GM19099 (cell line): Measurements from ENCODE around the gene HTR3A.

Experiments used
- POLR2A ChIP-seq: IDR thresholded peaks from 3 replicates; pipeline ENCODE4 v1.6.1; 2011; ENCODE audit warnings: low read depth; ENCODE audit not compliant: insufficient read length; ENCODE audit errors: extremely low read depth

HTR3A gene

GRCh38 chr11:113974741-113975470 is at the start of gene HTR3A:
Gene HTR3A, plus strand, starts transcription at chr11:113975108. Its CDS starts 218 bp downstream, at chr11:113975326.
- TF ChIP-seq POLR2A: no peak

- TF ChIP-seq POLR2A: no peak
Observed at GRCh38 chr11:113926273-113927197, 48.4 kb upstream of the HTR3A start.

- TF ChIP-seq POLR2A: no peak
Observed at GRCh38 chr11:113928311-113928710, 46.6 kb upstream of the HTR3A start.

- no peak for TF ChIP-seq POLR2A
Observed at GRCh38 chr11:113932788-113933187, 42.1 kb upstream of the HTR3A start.

- TF ChIP-seq POLR2A: no peak
Observed at GRCh38 chr11:113934761-113935160, 40.1 kb upstream of the HTR3A start.

- no peak for TF ChIP-seq POLR2A
Observed at GRCh38 chr11:113935858-113936257, 39.0 kb upstream of the HTR3A start.

- TF ChIP-seq POLR2A: no peak
Observed at GRCh38 chr11:113937918-113938317, 37.0 kb upstream of the HTR3A start.

GRCh38 chr11:113942256-113942655 is 32.7 kb upstream of the HTR3A start:
- TF ChIP-seq POLR2A: no peak

GRCh38 chr11:113947994-113948393 is 26.9 kb upstream of the HTR3A start:
- no peak for TF ChIP-seq POLR2A

- no peak for TF ChIP-seq POLR2A
Observed at GRCh38 chr11:113949891-113950290, 25.0 kb upstream of the HTR3A start.

- no peak for TF ChIP-seq POLR2A
Observed at GRCh38 chr11:113951537-113951936, 23.4 kb upstream of the HTR3A start.

GRCh38 chr11:113952070-113952469 is 22.8 kb upstream of the HTR3A start:
- TF ChIP-seq POLR2A: no peak

GRCh38 chr11:113952588-113952987 is 22.3 kb upstream of the HTR3A start:
- TF ChIP-seq POLR2A: no peak

- no peak for TF ChIP-seq POLR2A
Observed at GRCh38 chr11:113954235-113954634, 20.7 kb upstream of the HTR3A start.

- no peak for TF ChIP-seq POLR2A
Observed at GRCh38 chr11:113956986-113957385, 17.9 kb upstream of the HTR3A start.
